ENCODE results near the gene CUBN.

CUBN gene

DNA sequence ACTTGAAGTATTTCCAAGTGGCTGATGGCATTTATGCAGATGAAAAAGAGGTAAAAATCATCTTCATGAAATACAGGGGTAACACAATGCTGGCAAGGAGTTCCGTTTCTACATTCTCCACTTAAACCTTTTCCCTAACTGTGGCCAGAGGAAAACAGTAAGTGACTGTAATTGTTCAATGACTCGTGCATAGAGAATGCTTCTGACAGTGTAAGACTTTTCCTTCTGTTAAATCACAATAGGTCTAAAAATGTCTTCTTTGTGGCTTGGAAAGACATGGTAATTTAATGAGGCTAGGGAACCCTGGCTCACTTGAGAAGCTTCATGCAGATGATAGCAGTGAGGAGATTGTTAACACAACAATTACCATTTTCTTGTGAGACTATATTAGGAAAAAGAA, 262.1 kb downstream of the CUBN start:
- no peaks in the 10 kb centered on the region for H3K27me3 ChIP-seq (ENCODE audit: insufficient read depth, poor library complexity, severe bottlenecking)
- H3K4me3 ChIP-seq (replicated peaks; ENCODE audit: insufficient read depth, low read length) = no peak overlapping the region
- TF ChIP-seq GABPA (IDR thresholded peaks at IDR 0.05; ENCODE audit: low read depth) (no peak), POLR2AphosphoS5 (IDR thresholded peaks at IDR 0.05; ENCODE audit: low read depth) (no peak), SPI1 (IDR thresholded peaks at IDR 0.05; ENCODE audit: borderline replicate concordance, low read depth) (no peak)
- TF ChIP-seq, protein P1, sequence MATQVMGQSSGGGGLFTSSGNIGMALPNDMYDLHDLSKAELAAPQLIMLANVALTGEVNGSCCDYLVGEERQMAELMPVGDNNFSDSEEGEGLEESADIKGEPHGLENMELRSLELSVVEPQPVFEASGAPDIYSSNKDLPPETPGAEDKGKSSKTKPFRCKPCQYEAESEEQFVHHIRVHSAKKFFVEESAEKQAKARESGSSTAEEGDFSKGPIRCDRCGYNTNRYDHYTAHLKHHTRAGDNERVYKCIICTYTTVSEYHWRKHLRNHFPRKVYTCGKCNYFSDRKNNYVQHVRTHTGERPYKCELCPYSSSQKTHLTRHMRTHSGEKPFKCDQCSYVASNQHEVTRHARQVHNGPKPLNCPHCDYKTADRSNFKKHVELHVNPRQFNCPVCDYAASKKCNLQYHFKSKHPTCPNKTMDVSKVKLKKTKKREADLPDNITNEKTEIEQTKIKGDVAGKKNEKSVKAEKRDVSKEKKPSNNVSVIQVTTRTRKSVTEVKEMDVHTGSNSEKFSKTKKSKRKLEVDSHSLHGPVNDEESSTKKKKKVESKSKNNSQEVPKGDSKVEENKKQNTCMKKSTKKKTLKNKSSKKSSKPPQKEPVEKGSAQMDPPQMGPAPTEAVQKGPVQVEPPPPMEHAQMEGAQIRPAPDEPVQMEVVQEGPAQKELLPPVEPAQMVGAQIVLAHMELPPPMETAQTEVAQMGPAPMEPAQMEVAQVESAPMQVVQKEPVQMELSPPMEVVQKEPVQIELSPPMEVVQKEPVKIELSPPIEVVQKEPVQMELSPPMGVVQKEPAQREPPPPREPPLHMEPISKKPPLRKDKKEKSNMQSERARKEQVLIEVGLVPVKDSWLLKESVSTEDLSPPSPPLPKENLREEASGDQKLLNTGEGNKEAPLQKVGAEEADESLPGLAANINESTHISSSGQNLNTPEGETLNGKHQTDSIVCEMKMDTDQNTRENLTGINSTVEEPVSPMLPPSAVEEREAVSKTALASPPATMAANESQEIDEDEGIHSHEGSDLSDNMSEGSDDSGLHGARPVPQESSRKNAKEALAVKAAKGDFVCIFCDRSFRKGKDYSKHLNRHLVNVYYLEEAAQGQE (IDR thresholded peaks at IDR 0.05; ENCODE audit: insufficient replicate concordance, low read depth) = no peak
- no peak overlapping the region for H3K27ac ChIP-seq (replicated peaks)
- DNase-seq (ENCODE audit: low read depth in 1 of 2, low spot score in 1 of 2) = no peak

DNA sequence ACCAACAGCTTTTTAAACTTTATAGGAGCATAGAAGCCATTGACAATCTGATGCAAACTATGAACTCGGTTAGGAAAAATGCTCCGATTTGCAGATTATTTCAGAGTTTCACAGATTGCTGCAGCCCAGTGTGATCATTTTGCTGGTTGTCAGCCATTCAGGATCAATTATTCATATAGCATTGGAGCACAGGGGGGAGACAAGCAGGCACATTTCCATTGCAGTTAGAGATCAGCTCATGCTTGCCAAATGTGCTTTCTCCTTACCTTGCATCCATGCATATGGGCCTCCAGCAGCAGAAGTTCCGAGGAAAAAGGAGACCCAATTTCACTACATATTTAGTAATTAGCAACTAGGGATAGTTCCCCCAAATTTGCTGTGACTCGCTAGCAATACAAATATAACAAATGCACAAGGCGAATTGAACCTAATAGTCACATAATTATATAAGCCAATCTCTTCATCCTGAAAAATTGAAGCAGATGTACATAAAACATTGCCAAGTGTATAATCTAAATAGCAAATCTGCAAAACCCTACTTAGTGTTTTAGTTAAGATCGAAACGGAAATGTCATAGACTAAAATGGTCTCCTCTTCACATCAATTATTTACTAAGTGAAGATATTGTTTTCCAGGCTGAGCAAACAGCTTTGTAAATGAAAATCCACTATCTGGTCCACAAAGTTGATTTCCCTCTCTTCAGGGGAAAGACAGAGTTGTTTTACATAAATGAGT, 262.9 kb downstream of the CUBN start:
- no peak overlapping the region for H3K27ac ChIP-seq (replicated peaks)

DNA sequence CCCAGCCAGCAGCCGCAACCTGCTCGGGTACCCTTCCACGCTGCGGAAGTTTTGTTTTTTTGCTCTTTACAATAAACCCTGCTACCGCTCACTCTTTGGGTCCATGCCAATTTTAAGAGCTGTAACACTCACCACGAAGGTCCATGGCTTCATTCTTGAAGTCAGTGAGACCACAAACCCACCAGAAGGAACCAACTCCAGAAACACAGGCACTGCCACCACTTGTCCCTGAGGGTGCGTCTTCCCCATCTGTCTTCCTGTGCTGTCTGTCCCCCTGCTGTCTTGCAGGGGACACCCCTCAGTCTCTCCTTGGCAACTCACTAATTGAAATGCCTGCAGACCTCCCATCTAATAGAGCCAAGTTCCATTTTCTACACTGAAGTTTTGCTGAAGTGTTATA, 263.8 kb downstream of the CUBN start:
- TF ChIP-seq POLR2AphosphoS5 (IDR thresholded peaks at IDR 0.05; ENCODE audit: low read depth) (no peak), GABPA (IDR thresholded peaks at IDR 0.05; ENCODE audit: low read depth) (no peak), SPI1 (IDR thresholded peaks at IDR 0.05; ENCODE audit: borderline replicate concordance, low read depth) (no peak)
- TF ChIP-seq, protein P2, sequence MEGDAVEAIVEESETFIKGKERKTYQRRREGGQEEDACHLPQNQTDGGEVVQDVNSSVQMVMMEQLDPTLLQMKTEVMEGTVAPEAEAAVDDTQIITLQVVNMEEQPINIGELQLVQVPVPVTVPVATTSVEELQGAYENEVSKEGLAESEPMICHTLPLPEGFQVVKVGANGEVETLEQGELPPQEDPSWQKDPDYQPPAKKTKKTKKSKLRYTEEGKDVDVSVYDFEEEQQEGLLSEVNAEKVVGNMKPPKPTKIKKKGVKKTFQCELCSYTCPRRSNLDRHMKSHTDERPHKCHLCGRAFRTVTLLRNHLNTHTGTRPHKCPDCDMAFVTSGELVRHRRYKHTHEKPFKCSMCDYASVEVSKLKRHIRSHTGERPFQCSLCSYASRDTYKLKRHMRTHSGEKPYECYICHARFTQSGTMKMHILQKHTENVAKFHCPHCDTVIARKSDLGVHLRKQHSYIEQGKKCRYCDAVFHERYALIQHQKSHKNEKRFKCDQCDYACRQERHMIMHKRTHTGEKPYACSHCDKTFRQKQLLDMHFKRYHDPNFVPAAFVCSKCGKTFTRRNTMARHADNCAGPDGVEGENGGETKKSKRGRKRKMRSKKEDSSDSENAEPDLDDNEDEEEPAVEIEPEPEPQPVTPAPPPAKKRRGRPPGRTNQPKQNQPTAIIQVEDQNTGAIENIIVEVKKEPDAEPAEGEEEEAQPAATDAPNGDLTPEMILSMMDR (IDR thresholded peaks at IDR 0.05; ENCODE audit: insufficient read depth, low read length) = no peak
- TF ChIP-seq, protein P1 (IDR thresholded peaks at IDR 0.05; ENCODE audit: insufficient replicate concordance, low read depth) = no peak
- DNase-seq (ENCODE audit: low read depth in 1 of 2, low spot score in 1 of 2) = no peak
- no peak overlapping the region for H3K4me3 ChIP-seq (replicated peaks; ENCODE audit: insufficient read depth, low read length)
- no peak overlapping the region for H3K27ac ChIP-seq (replicated peaks)
- H3K27me3 ChIP-seq (ENCODE audit: insufficient read depth, poor library complexity, severe bottlenecking) = no peaks in the 10 kb centered on the region

More for the DNA sequence above, 262.9 kb downstream of the CUBN start:
- Histone ChIP-seq H3K4me3 (replicated peaks; ENCODE audit: insufficient read depth, low read length) (no peak overlapping the region), H3K27me3 (ENCODE audit: insufficient read depth, poor library complexity, severe bottlenecking) (no peaks in the 10 kb centered on the region)
- no peak for DNase-seq (ENCODE audit: low read depth in 1 of 2, low spot score in 1 of 2)
- TF ChIP-seq GABPA (IDR thresholded peaks at IDR 0.05; ENCODE audit: low read depth) (no peak), POLR2AphosphoS5 (IDR thresholded peaks at IDR 0.05; ENCODE audit: low read depth) (no peak), SPI1 (IDR thresholded peaks at IDR 0.05; ENCODE audit: borderline replicate concordance, low read depth) (no peak)
- TF ChIP-seq, protein P2 (IDR thresholded peaks at IDR 0.05; ENCODE audit: insufficient read depth, low read length) = no peak

DNA sequence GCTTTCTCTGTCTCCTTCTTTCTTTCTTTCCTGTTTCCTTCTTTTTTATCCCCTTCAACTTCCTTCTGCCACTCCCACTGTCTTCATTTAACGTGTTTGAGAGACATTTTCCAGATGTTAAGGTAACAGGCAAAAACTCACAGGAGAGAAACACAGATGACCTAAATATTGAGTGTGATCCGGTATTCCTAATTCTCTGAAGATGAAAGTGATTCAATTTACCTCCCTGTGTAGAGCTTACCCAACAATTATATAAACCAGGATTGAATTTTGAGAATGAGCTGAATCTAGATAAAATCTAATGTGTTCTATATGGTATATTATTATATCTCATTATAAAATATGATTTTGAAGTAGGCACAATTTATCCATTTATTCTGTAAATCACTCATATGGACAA, 265.8 kb downstream of the CUBN start:
- Histone ChIP-seq H3K4me3 (replicated peaks; ENCODE audit: insufficient read depth, low read length) (no peak overlapping the region), H3K27ac (replicated peaks) (no peak overlapping the region), H3K27me3 (ENCODE audit: insufficient read depth, poor library complexity, severe bottlenecking) (no peaks in the 10 kb centered on the region)
- TF ChIP-seq, protein P2 (IDR thresholded peaks at IDR 0.05; ENCODE audit: insufficient read depth, low read length) = no peak
- TF ChIP-seq, protein P1 (IDR thresholded peaks at IDR 0.05; ENCODE audit: insufficient replicate concordance, low read depth) = no peak
- TF ChIP-seq GABPA (IDR thresholded peaks at IDR 0.05; ENCODE audit: low read depth) (no peak), POLR2AphosphoS5 (IDR thresholded peaks at IDR 0.05; ENCODE audit: low read depth) (no peak)
- no peak for DNase-seq (ENCODE audit: low read depth in 1 of 2, low spot score in 1 of 2)
